H1 (cell line): ENCODE data around the gene RSBN1. TPM values are rescaled to one million over a fixed set of nuclear protein-coding genes. Genes with fewer than 3 reads are reported as not detected.

Experiments used
- BRCA1 ChIP-seq: IDR thresholded peaks from 2 replicates; pipeline ENCODE4 v1.6.1; 2012; ENCODE audit warnings: low read depth, low read length, improper control_type of control experiment
- CBX8 ChIP-seq: fragments of 300-800, 300-1000 bp; sonication (generic); IDR thresholded peaks from 2 replicates; pipeline ENCODE4 v1.7.1; 2016; ENCODE audit warnings: low read depth, low read length, borderline replicate concordance
- CTBP2 ChIP-seq: IDR thresholded peaks from 2 replicates; pipeline ENCODE4 v1.7.0; 2011; ENCODE audit warnings: borderline replicate concordance, mild to moderate bottlenecking, moderate library complexity, mixed read lengths, low read length; ENCODE audit not compliant: insufficient read depth, insufficient read length
- KDM4A ChIP-seq: IDR thresholded peaks from one replicate; pipeline ENCODE4 v1.7.1; 2012; ENCODE audit warnings: low read depth, mild to moderate bottlenecking, moderate library complexity, low read length, inconsistent platforms; ENCODE audit not compliant: severe bottlenecking
- POU5F1 ChIP-seq: IDR thresholded peaks from 2 replicates; pipeline ENCODE4 v1.6.1; 2011; ENCODE audit warnings: low read depth, mild to moderate bottlenecking, low read length, moderate library complexity
- SAP30 ChIP-seq: fragments of 300-600 bp; sonication (generic); IDR thresholded peaks from 2 replicates; pipeline ENCODE4 v1.7.1; 2012; ENCODE audit warnings: low read length, moderate library complexity, mild to moderate bottlenecking, inconsistent platforms; ENCODE audit not compliant: insufficient read depth, insufficient replicate concordance
- TBP ChIP-seq: IDR thresholded peaks from 2 replicates; pipeline ENCODE4 v1.6.1; 2011; ENCODE audit warnings: low read depth, low read length, improper control_type of control experiment
- TCF12 ChIP-seq: IDR thresholded peaks from 2 replicates; pipeline ENCODE4 v1.6.1; 2011; ENCODE audit warnings: low read depth, mild to moderate bottlenecking, low read length
- polyA plus RNA-seq, 7 experiments: library from polyadenylated mRNA; depleted of rRNA in 3 of 7; stranded (reverse) in 5 of 7; unstranded in 2 of 7; fragments of >200 nt in 5 of 7; fragments of 200-250 nt in 2 of 7; gene quantifications; 1 replicate in 5 of 7; 2 replicates in 1 of 7; 4 replicates in 1 of 7; pipeline versions ENCODE4 v1.2.1 to v1.2.3, GENCODE V29; 2011 to 2013; ENCODE audit warnings: missing spikeins in 2 of 7, mixed read lengths in 2 of 7
- total RNA-seq: library from RNA; stranded (reverse); fragmentation: NEBNext Ultra II Directional; extraction: Animal tissue kit (Norgen Biotek cat#: 25700); gene quantifications from 2 replicates; pipeline ENCODE4 v1.2.1, GENCODE V29; 2021
- TF ChIP-seq, protein P1 (sequence below): fragments of 300-600 bp; sonication (generic); IDR thresholded peaks from 2 replicates; pipeline ENCODE4 v1.7.1; 2012; ENCODE audit warnings: low read length, moderate library complexity, mild to moderate bottlenecking, inconsistent platforms; ENCODE audit not compliant: insufficient replicate concordance

RSBN1 gene
- total and polyA plus RNA-seq, 2 of the 8 experiments (the other 6 are each of a cell fraction or from before 2014, with no cell fraction given): 4.2 to 17.6 TPM

DNA sequence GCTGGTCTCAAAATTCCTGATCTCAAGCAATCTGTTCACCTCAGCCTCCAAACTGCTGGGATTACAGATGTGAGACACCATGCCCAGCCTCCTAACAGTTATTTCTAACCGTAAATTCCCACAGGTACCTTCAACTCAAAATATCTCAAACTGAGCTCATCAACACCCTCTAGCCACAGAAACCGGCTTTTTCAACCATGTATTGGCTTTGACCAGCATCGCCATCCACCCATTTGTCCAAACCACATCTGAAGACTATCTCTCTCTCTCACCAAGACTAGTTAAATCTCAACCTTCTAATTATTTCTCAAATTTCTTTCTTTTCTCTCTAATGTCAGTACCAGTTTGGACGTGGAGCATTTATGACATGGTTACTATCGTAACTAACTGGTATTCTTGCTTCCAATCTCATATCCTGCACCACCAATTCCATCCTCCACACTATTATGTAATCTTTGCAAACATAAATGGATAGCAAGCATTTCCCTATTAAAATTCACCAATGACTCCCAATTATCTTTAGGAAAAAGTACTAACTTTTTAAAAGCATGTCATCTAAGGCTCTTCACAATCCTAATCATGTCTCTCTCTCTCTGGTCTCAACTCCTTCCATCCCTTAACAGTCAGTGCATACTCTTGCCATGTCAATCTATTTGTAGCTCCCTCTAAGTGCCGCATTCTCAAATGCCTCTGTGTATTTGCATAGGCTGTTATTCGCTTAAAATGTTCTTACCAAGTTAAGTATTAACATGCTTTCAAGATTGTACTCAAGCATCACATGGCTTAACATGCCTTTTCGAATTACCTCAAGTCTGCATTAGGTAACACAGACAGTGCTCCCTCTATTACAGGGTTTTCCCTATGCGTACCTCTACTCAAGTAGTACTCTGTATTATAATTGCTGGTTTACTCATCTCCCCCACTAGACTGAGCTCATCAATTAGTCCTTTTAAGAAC, 18.1 kb downstream of the RSBN1 start (continued):
- TF ChIP-seq, protein P1, sequence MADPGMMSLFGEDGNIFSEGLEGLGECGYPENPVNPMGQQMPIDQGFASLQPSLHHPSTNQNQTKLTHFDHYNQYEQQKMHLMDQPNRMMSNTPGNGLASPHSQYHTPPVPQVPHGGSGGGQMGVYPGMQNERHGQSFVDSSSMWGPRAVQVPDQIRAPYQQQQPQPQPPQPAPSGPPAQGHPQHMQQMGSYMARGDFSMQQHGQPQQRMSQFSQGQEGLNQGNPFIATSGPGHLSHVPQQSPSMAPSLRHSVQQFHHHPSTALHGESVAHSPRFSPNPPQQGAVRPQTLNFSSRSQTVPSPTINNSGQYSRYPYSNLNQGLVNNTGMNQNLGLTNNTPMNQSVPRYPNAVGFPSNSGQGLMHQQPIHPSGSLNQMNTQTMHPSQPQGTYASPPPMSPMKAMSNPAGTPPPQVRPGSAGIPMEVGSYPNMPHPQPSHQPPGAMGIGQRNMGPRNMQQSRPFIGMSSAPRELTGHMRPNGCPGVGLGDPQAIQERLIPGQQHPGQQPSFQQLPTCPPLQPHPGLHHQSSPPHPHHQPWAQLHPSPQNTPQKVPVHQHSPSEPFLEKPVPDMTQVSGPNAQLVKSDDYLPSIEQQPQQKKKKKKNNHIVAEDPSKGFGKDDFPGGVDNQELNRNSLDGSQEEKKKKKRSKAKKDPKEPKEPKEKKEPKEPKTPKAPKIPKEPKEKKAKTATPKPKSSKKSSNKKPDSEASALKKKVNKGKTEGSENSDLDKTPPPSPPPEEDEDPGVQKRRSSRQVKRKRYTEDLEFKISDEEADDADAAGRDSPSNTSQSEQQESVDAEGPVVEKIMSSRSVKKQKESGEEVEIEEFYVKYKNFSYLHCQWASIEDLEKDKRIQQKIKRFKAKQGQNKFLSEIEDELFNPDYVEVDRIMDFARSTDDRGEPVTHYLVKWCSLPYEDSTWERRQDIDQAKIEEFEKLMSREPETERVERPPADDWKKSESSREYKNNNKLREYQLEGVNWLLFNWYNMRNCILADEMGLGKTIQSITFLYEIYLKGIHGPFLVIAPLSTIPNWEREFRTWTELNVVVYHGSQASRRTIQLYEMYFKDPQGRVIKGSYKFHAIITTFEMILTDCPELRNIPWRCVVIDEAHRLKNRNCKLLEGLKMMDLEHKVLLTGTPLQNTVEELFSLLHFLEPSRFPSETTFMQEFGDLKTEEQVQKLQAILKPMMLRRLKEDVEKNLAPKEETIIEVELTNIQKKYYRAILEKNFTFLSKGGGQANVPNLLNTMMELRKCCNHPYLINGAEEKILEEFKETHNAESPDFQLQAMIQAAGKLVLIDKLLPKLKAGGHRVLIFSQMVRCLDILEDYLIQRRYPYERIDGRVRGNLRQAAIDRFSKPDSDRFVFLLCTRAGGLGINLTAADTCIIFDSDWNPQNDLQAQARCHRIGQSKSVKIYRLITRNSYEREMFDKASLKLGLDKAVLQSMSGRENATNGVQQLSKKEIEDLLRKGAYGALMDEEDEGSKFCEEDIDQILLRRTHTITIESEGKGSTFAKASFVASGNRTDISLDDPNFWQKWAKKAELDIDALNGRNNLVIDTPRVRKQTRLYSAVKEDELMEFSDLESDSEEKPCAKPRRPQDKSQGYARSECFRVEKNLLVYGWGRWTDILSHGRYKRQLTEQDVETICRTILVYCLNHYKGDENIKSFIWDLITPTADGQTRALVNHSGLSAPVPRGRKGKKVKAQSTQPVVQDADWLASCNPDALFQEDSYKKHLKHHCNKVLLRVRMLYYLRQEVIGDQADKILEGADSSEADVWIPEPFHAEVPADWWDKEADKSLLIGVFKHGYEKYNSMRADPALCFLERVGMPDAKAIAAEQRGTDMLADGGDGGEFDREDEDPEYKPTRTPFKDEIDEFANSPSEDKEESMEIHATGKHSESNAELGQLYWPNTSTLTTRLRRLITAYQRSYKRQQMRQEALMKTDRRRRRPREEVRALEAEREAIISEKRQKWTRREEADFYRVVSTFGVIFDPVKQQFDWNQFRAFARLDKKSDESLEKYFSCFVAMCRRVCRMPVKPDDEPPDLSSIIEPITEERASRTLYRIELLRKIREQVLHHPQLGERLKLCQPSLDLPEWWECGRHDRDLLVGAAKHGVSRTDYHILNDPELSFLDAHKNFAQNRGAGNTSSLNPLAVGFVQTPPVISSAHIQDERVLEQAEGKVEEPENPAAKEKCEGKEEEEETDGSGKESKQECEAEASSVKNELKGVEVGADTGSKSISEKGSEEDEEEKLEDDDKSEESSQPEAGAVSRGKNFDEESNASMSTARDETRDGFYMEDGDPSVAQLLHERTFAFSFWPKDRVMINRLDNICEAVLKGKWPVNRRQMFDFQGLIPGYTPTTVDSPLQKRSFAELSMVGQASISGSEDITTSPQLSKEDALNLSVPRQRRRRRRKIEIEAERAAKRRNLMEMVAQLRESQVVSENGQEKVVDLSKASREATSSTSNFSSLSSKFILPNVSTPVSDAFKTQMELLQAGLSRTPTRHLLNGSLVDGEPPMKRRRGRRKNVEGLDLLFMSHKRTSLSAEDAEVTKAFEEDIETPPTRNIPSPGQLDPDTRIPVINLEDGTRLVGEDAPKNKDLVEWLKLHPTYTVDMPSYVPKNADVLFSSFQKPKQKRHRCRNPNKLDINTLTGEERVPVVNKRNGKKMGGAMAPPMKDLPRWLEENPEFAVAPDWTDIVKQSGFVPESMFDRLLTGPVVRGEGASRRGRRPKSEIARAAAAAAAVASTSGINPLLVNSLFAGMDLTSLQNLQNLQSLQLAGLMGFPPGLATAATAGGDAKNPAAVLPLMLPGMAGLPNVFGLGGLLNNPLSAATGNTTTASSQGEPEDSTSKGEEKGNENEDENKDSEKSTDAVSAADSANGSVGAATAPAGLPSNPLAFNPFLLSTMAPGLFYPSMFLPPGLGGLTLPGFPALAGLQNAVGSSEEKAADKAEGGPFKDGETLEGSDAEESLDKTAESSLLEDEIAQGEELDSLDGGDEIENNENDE: no peak
- no peak for TF ChIP-seq KDM4A
- TF ChIP-seq BRCA1: no peak
- TF ChIP-seq POU5F1: no peak
- TF ChIP-seq TBP: no peak
- no peak for TF ChIP-seq CBX8
- TF ChIP-seq TCF12: no peak
- no peak for TF ChIP-seq CTBP2
- no peak for TF ChIP-seq SAP30
